CD4-positive, alpha-beta T cell (primary cell): ENCODE results near the gene ADAMTS17. TPM values are rescaled to one million over a fixed set of nuclear protein-coding genes. Genes with fewer than 3 reads are reported as not detected.
"Not testable (repeated sequence)": the region's sequence is repeated elsewhere in the genome, so short reads cannot be mapped to it uniquely, and the experiment has no call there.

ENCODE experiments used
- ATAC-seq: fragments of 200-7000 bp; cut with Tn5 transposase; one replicate; pipeline ENCODE4 v1.10.0; 2022; ENCODE audit warnings: mild to moderate bottlenecking; ENCODE audit not compliant: poor library complexity
- CTCF ChIA-PET: fragments of 350-600 bp; sonication (Branson Sonifier 250); formaldehyde crosslinking; loops from one replicate; lab custom pipeline; 2021; ENCODE audit warnings: antibody characterized with exemption, inconsistent platforms; lab: Charles Lee
- POLR2A ChIA-PET: fragments of 350-600 bp; sonication (Branson Sonifier 250); formaldehyde crosslinking; loops from one replicate; lab custom pipeline; 2021; ENCODE audit warnings: antibody characterized with exemption, inconsistent platforms; lab: Charles Lee
- DNase-seq, 14 experiments: peaks; one replicate each; pipeline ENCODE4 v3.0.0-alpha.2; 2013 to 2020; ENCODE audit warnings: mixed read lengths in 2 of 14
- H3K27ac ChIP-seq, 2 donors: one replicate each; pipeline versions ENCODE4 v1.5.1 to v1.7.0; 2013; ENCODE audit warnings: low read length in 2 of 2, low read depth in 1 of 2, mild to moderate bottlenecking in 1 of 2
- H3K27me3 ChIP-seq, 2 experiments: 1 replicate in 1 of 2; 2 replicates in 1 of 2; pipeline versions ENCODE4 v1.6.1 to v1.7.0; 2013; ENCODE audit warnings: low read length in 2 of 2, control low read depth in 1 of 2, mild to moderate bottlenecking in 1 of 2, moderate library complexity in 1 of 2; ENCODE audit not compliant: insufficient read depth in 2 of 2, control insufficient read depth in 1 of 2
- H3K36me3 ChIP-seq: one replicate; pipeline ENCODE4 v1.6.1; 2013; ENCODE audit warnings: low read length, control low read depth; ENCODE audit not compliant: insufficient read depth
- H3K4me1 ChIP-seq: one replicate; pipeline ENCODE4 v1.6.1; 2013; ENCODE audit warnings: low read length, control low read depth; ENCODE audit not compliant: insufficient read depth
- H3K4me3 ChIP-seq: one replicate; pipeline ENCODE4 v1.5.1; 2013; ENCODE audit warnings: mild to moderate bottlenecking, low read length, moderate library complexity
- H3K9me3 ChIP-seq, 2 experiments: 1 replicate in 1 of 2; 2 replicates in 1 of 2; pipeline versions ENCODE4 v1.6.1 to v1.7.0; 2013; ENCODE audit warnings: low read length in 2 of 2, mild to moderate bottlenecking in 2 of 2, control low read depth in 1 of 2, moderate library complexity in 1 of 2; ENCODE audit not compliant: control insufficient read depth in 1 of 2, insufficient read depth in 1 of 2
- H3K27ac Mint-ChIP-seq: one replicate; pipeline ENCODE4 v1.8.0; 2020; ENCODE audit warnings: mixed read lengths
- H3K27me3 Mint-ChIP-seq: one replicate; pipeline ENCODE4 v1.8.0; 2021; ENCODE audit warnings: mixed read lengths
- H3K36me3 Mint-ChIP-seq: one replicate; pipeline ENCODE4 v1.8.0; 2021; ENCODE audit warnings: low read depth, mixed read lengths
- H3K4me1 Mint-ChIP-seq: one replicate; pipeline ENCODE4 v1.8.0; 2021; ENCODE audit warnings: low read depth, mixed read lengths
- H3K4me3 Mint-ChIP-seq: one replicate; pipeline ENCODE4 v1.8.0; 2020; ENCODE audit warnings: mild to moderate bottlenecking, mixed read lengths
- H3K9me3 Mint-ChIP-seq: one replicate; pipeline ENCODE4 v1.8.0; 2020; ENCODE audit warnings: mixed read lengths
- CTCF ChIP-seq: fragments of 200-600 bp; IDR thresholded peaks from one replicate; pipeline ENCODE4 v1.8.0; 2022; ENCODE audit warnings: antibody characterized with exemption, mild to moderate bottlenecking
- intact Hi-C, 2 experiments: fragments of 100-400 bp; cut with DNase I in 1 of 2; cut with micrococcal nuclease in 1 of 2; formaldehyde crosslinking; loops; one replicate each; pipeline versions ENCODE4 v1.15.1 to v1.9.0; 2023 to 2025; cut with DNase I, micrococcal nuclease
- total RNA-seq, 174 experiments: library from RNA in 2 of 174; stranded (reverse) in 2 of 174; gene quantifications; one replicate each; pipeline ENCODE4 v1.2.3 and lab custom pipeline; 2021 to 2026

Gene ADAMTS17
- total RNA-seq, 2 experiments from 2014 or later, result 9.9 to 13.2 TPM

- H3K36me3 Mint-ChIP-seq, result no peaks in the 10 kb centered on the region
These were observed 1.8 kb downstream of the ADAMTS17 start for GRCh38 chr15:100339999-100340398.

GRCh38 chr15:100339451-100339850 is 2.3 kb downstream of the ADAMTS17 start:
- not testable (repeated sequence) for ATAC-seq, H3K4me3 ChIP-seq, H3K36me3 Mint-ChIP-seq, H3K9me3 ChIP-seq, DNase-seq, H3K27me3 ChIP-seq, H3K36me3 ChIP-seq, H3K27me3 Mint-ChIP-seq, H3K9me3 Mint-ChIP-seq, H3K27ac ChIP-seq
- CTCF ChIA-PET, result interaction anchor here (0.6 to 6.9 kb wide), 11 partner anchors 9 to 1067 kb away, joined by 3 to 99 read pairs (median 4); no protein-coding TSS in a partner anchor
- Mint-ChIP-seq H3K4me3 (peak overlapping the region; percentile 86), H3K4me1 (peaks cover 35% of the 10 kb centered on the region), H3K27ac (peak overlapping the region; percentile 26)
- intact Hi-C loops, result loop anchor here (2.0 to 10.0 kb wide), 3 partner anchors 205 to 525 kb away; no protein-coding TSS in a partner anchor
- POLR2A ChIA-PET, result interaction anchor here (0.7 to 4.6 kb wide), 11 partner anchors 9 to 606 kb away, joined by 3 to 36 read pairs (median 5); partner anchors contain the start of genes ASB7, LINS1 and LYSMD4
- peaks cover 43% of the 10 kb centered on the region for H3K4me1 ChIP-seq

More at GRCh38 chr15:100339999-100340398, 1.8 kb downstream of the ADAMTS17 start:
- Histone ChIP-seq H3K9me3 (no peaks in the 10 kb centered on the region), H3K27me3 (no peaks in the 10 kb centered on the region), H3K27ac (no peak overlapping the region), H3K4me3 (no peak overlapping the region), H3K36me3 (no peaks in the 10 kb centered on the region), H3K4me1 (peaks cover 37% of the 10 kb centered on the region)
- Mint-ChIP-seq H3K9me3 (no peaks in the 10 kb centered on the region), H3K4me3 (peak overlapping the region; percentile 85), H3K27ac (peak overlapping the region; percentile 66), H3K27me3 (no peaks in the 10 kb centered on the region), H3K4me1 (peaks cover 30% of the 10 kb centered on the region)
- DNase-seq (peak in 1 of 14 experiments; percentile 35), ATAC-seq (no peak)
- POLR2A ChIA-PET, result interaction anchor here (1.1 to 4.6 kb wide), 6 partner anchors 10 to 411 kb away, joined by 3 to 36 read pairs (median 12); partner anchors contain the start of genes ASB7 and LINS1
- intact Hi-C loops, result loop anchor here (2.0 to 10.0 kb wide), 8 partner anchors 205 to 1693 kb away; partner anchors contain the start of genes ASB7 (in 2 of the 2), LINS1 (in 2 of the 2), IGF1R (in 1 of the 2) and SELENOS (in 1 of the 2)
- TF ChIP-seq CTCF, result no peak
- CTCF ChIA-PET, result interaction anchor here (1.1 to 6.9 kb wide), 2 partner anchors 10 to 1067 kb away, joined by 4 to 99 read pairs; no protein-coding TSS in a partner anchor

- no peaks in the 10 kb centered on the region for H3K36me3 Mint-ChIP-seq
- POLR2A ChIA-PET, result interaction anchor here (0.7 to 4.6 kb wide), 9 partner anchors 9 to 606 kb away, joined by 3 to 36 read pairs (median 5); partner anchors contain the start of genes ASB7, LINS1 and LYSMD4
- peaks cover 39% of the 10 kb centered on the region for H3K4me1 Mint-ChIP-seq
- Histone ChIP-seq H3K4me3 (peak overlapping the region; percentile 1), H3K36me3 (no peaks in the 10 kb centered on the region), H3K4me1 (peaks cover 47% of the 10 kb centered on the region), H3K9me3 (no peaks in the 10 kb centered on the region), H3K27ac (no peak overlapping the region), H3K27me3 (no peaks in the 10 kb centered on the region)
- no peaks in the 10 kb centered on the region for H3K9me3 Mint-ChIP-seq
- no peaks in the 10 kb centered on the region for H3K27me3 Mint-ChIP-seq
- H3K27ac Mint-ChIP-seq, result peak overlapping the region; percentile 26
- CTCF ChIA-PET, result interaction anchor here (0.6 to 6.9 kb wide), 11 partner anchors 8 to 1066 kb away, joined by 3 to 99 read pairs (median 4); no protein-coding TSS in a partner anchor
- peak; percentile 71 for TF ChIP-seq CTCF
- intact Hi-C loops, result loop anchor here (2.0 to 10.0 kb wide), 3 partner anchors 204 to 524 kb away; no protein-coding TSS in a partner anchor
- H3K4me3 Mint-ChIP-seq, result peak overlapping the region; percentile 86
- DNase-seq (peak; percentile 42 to 86 (median 58)), ATAC-seq (peak; percentile 59)
These were observed 2.8 kb downstream of the ADAMTS17 start for GRCh38 chr15:100338971-100339444.
